A204.1 (cell line): ENCODE measurements around the gene EAF1.
"Not testable (repeated sequence)": the region's sequence is repeated elsewhere in the genome, so short reads cannot be mapped to it uniquely, and the experiment has no call there.

Experiments used
- FAIRE-seq: peaks from 2 replicates; lab custom pipeline; 2012; peaks lifted over from hg19 to GRCh38; lab: Jason Lieb, UNC

The EAF1 gene

DNA sequence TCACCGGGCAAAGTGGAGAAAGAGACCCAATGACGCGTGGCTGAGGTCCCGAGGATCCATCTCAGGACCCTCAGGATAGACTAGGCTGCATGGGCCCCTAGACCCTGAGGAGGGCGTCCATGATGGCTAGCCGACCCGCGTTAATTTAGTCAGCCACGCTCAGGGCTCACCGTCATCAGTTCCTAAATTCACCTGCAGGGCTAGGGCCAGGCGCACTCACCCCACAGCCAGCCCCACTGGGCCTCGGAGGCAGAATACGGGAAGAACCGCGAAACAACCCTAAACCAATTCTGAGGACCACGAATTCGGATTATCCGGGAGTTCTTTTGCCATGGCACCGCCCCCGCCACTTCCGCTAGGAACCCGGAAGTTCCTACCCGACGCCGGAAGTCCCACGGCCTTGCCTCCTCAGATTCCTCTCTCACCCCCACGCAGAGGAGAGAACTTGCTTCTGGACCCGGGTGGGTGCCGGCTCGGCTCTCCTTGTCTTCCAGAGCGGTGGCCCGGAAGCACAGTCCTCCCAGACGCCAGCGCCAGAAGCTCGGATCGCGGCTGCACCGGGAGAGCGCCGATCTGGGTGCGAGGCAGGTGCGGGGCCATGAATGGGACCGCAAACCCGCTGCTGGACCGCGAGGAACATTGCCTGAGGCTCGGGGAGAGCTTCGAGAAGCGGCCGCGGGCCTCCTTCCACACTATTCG lies at the start of gene EAF1, which contains the start of gene METTL6:
EAF1 (plus strand) TSS at position 417 of the 699 bp plus-strand sequence; CDS start at position 599, 182 bp downstream.
METTL6 (minus strand) TSS at position 363 of the 699 bp plus-strand sequence. CDS start 1,033 bp downstream, outside the sequence.
- FAIRE-seq = no peak

DNA sequence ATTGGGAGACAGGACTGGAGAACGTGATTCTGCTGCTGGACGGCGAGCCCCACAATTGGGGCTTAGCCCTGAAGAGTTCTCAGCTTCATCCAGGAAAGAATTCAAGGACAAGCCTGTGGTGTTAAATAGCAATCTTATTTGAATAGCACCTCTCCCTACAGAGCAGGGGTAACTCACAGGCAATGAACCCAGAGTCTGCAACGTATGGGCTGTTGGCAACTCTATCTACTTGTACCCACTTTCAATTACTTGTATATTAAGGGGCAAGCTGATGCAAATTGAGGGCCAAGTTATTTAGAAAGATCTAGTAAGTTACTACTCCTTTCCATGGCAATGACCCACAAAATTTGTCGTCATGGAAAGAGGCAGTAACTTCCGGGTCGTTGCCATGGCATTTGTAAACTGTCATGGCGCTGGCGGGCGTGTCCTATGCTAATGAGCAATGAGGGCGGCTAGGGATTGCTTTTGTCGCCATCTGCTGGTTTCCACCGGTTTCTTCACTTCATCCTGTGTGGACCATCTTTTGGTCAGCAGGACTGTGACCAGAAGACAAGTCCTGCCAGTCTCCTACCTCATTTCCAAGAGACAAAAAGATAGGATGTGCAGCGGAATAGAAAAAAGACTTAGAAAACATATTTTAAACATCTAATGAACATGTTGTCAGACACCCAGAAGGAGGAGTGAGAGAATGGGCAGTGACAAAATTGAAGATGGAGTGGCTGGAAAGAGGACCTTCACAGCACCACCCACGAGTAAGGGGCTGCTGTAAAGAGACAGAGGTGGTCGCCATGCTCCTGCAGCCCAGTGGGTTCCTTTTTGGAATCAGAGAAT lies 49.2 kb upstream of the EAF1 start:
- peak; percentile 74 for FAIRE-seq

- FAIRE-seq = no peak
Observed at GRCh38 chr3:15380980-15381890, 46.2 kb upstream of the EAF1 start.

DNA sequence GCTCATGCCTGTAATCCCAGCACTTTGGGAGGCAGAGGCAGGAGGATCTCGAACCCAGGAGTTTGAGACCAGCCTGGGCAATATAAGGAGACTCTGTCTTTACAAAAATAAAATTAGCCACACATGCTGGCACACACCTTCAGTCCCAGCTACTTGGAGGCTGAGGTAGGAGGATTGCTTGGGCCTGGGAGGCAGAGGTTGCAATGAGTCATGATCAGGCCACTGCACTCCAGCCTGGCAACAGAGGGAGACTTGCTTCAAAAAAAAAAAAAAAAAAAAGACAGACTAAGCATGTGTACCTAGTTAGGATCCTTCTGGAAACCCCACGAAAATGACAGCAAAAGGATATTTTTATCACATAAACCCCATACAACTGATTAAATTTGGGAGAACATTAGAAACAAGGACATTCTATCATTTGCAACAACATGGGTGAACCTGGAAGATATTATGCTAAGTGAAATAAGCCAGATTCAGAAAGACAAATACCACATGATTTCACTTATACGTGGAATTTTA lies 44.9 kb upstream of the EAF1 start:
- FAIRE-seq = no peak

DNA sequence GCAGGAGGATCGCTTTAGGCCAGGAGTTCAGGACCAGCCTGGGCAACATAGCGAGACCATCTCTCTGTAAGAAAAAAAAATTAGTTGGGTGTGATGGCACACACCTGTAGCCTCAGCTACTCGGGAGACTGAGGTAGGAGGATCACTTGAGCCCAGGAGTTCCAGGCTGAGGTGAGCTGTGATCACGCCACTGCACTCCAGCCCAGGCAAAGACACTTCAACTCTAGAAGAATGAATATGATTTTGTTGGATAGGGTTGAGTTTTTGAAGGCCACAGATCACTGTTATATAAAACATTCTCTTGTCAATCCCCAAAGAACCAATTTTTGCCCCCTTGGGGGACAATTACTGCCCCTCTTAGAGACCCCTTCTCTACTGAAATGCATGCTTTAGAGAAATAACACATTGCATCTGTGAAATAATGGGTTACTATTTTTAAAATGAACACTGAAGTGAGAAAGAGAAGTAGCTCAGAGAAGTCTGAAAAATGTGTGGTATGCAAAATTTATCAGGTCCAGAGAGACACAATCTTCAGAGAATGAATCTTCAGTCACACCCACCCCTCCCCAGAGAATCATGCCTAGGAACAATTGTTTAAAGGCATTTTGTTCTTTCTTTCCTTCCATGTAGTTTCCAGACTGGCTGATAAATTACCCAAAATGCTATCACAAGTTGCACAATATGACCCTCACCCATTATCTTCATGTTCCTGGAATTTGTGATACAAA lies 42.7 kb upstream of the EAF1 start:
- no peak for FAIRE-seq

DNA sequence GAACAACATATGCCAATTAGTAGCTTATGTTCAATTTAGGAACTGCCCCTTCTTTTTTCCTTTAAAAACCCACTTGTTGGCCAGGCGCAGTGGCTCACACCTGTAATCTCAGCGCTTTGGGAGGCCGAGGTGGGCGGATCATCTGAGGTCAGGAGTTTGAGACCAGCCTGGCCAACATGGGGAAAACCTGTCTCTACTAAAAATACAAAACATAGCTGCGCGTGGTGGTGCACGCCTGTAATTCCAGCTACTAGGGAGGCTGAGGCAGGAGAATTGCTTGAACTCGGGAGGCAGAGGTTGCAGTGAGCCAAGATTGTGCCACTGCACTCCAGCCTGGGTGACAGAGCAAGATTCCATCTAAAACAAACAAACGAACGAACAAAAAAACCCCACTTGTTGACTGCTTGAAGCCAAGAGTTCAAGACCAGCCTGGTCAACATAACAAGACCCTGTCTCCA lies 42.1 kb upstream of the EAF1 start:
- not testable (repeated sequence) for FAIRE-seq

DNA sequence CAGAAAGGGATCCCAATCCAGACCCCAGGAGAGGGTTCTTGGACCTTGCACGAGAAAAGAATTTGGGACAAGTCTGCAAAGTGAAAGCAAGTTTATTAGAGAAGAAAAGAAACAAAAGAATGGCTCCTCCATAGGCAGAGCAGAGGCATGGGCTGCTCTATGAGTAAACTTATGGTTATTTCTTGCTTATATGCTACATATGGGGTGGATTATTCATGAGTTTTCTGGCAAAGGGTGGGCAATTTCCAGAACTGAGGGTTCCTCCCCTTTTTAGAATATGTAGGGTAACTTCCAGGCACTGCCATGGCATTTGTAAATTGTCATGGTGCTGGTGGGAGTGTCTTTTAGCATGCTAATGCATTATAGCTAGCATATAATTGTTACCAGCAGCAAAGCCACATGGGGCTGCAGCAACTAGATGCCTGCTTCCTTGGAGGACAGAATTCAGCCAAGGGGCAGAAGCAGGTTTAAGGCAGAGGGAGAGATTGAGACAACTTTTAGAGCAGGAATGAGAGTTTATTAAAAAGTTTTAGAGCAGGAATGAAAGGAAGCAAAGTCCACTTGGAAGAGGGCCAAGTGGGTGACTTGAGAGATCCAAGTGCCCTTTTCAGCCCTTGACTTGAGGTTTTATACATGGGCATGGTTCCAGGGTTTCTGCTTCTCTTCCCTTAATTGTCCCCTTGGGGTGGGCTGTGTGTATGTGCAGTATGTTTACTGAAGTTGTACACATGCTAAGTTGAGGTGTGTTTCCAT lies 41.3 kb upstream of the EAF1 start:
- no peak for FAIRE-seq

DNA sequence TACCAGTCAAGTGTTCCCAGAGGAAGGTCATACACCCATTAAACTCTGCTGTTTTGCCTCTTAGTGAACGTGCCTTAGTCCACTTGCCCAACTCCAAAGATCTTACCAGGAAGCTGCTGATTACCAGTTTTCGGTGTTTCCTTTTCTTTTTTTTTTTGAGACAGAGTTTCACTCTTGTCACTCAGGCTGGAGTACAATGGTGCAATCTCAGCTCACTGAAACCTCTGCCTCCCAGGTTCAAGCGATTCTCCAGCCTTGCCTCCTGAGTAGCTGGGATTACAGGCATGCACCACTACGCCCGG lies 40.8 kb upstream of the EAF1 start:
- FAIRE-seq = not testable (repeated sequence)

- no peak for FAIRE-seq
Observed at GRCh38 chr3:15387171-15387581, 40.2 kb upstream of the EAF1 start.

GRCh38 chr3:15387735-15388134 lies 39.7 kb upstream of the EAF1 start:
- no peak for FAIRE-seq

DNA sequence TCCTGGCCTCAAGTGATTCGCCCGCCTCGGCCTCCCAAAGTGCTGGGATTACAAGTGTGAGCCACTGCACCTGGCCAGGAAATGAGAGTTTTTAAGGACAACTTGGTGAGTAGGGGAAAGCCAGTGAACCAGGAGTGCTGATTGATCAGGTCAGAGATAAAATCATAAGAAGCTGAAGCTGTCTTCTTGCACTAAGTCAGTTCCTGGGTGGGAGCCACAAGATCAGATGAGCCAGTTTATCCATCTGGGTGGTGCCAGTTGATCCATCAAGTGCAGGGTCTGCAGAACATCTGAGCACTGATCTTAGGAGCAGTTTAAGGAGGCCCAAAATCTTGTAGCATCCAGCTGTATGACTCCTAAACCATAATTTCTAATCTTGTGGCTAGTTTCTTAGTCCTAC lies 39.1 kb upstream of the EAF1 start:
- not testable (repeated sequence) for FAIRE-seq

DNA sequence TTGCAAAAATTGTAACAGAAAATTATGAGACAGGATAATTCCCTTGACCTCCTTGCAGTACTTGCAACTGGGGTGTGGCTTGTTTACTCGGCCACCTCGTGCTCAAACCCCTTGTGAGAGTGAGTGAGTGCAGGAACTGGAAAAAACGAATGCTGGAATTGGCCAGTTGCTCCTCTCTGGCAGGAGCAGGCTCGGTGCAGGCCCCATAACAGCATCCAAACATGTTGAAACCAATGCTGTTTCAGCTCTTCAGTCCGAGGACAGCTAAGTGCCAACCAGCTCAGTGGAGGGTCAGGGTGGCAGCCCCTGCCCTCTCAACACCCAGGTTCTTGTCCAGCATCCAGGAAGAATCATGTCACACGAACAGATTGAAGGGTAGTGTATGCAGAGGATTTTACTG lies 36.9 kb upstream of the EAF1 start:
- no peak for FAIRE-seq

DNA sequence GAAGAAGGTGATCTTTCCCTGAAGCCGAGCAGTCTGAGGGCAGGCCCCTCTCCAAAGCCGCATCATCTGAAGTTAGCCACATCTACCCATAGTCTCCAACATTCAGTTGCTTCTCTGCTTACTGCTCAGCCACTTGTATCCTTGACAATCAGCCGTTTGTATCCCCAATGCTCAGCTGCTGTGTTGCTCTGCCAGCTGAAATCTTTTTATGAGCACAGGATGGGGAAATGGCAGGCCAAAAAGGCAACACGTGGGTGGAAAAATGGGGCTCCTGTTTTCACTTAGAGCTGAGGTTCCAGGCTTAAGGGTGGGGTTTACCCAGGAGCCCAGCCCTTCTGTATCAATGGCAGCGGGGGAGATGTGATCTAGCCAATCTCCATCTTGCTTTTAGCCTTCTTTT lies 36.4 kb upstream of the EAF1 start:
- no peak for FAIRE-seq

DNA sequence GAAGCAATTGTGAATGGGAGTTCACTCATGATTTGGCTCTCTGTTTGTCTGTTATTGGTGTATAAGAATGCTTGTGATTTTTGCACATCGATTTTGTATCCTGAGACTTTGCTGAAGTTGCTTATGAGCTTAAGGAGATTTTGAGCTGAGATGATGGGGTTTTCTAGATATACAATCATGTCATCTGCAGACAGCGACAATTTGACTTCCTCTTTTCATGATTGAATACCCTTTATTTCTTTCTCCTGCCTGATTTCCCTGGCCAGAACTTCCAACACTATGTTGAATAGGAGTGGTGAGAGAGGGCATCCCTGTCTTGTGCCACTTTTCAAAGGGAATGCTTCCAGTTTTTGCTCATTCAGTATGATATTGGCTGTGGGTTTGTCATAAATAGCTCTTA lies 34.1 kb upstream of the EAF1 start:
- FAIRE-seq = not testable (repeated sequence)

- peak; percentile 29 for FAIRE-seq
Observed at GRCh38 chr3:15398731-15399133, 28.7 kb upstream of the EAF1 start.

- no peak for FAIRE-seq
Observed at GRCh38 chr3:15399970-15400369, 27.4 kb upstream of the EAF1 start.

GRCh38 chr3:15401936-15402335 lies 25.5 kb upstream of the EAF1 start:
- no peak for FAIRE-seq

DNA sequence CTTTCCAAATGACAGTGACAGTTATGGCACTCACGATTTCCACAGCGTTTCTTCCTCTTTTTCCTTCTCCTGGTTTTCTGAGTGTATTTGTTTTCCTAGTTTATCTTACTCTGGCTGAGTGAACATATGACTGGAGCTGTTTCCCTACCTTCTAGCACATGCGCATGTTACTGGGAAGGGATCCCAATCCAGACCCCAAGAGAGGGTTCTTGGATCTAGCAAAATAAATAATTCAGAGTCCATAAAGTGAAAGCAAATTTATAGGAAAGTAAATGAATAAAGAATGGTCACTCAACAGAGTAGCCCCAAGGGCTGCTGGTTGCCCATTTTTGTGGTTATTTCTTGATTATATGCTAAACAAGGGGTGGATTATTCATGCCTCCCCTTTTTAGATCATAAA lies 23.9 kb upstream of the EAF1 start:
- FAIRE-seq = no peak

DNA sequence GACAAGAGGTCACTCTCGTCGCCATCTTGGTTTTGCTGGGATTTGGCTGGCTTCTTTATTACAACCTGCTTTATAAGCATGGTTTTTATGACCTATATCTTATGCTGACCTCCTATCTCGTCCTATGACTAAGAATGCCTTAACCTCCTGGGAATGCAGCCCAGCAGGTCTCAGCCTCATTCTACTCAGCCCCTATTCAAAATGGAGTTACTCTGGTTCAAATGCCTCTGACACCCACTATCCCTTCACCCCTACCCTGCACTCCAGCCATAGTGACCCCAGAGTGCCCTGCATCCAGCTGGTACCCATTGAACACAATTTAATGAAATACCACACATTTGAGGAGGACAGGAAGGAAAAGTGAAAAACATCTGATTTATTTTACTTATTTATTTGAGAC lies 23.4 kb upstream of the EAF1 start:
- FAIRE-seq = no peak

- no peak for FAIRE-seq
Observed at GRCh38 chr3:15404767-15405166, 22.6 kb upstream of the EAF1 start.
